ENCODE data around the gene ASB3.
"Not testable (repeated sequence)": the region's sequence is repeated elsewhere in the genome, so short reads cannot be mapped to it uniquely, and the experiment has no call there.

The ASB3 gene, protein sequence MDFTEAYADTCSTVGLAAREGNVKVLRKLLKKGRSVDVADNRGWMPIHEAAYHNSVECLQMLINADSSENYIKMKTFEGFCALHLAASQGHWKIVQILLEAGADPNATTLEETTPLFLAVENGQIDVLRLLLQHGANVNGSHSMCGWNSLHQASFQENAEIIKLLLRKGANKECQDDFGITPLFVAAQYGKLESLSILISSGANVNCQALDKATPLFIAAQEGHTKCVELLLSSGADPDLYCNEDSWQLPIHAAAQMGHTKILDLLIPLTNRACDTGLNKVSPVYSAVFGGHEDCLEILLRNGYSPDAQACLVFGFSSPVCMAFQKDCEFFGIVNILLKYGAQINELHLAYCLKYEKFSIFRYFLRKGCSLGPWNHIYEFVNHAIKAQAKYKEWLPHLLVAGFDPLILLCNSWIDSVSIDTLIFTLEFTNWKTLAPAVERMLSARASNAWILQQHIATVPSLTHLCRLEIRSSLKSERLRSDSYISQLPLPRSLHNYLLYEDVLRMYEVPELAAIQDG

DNA sequence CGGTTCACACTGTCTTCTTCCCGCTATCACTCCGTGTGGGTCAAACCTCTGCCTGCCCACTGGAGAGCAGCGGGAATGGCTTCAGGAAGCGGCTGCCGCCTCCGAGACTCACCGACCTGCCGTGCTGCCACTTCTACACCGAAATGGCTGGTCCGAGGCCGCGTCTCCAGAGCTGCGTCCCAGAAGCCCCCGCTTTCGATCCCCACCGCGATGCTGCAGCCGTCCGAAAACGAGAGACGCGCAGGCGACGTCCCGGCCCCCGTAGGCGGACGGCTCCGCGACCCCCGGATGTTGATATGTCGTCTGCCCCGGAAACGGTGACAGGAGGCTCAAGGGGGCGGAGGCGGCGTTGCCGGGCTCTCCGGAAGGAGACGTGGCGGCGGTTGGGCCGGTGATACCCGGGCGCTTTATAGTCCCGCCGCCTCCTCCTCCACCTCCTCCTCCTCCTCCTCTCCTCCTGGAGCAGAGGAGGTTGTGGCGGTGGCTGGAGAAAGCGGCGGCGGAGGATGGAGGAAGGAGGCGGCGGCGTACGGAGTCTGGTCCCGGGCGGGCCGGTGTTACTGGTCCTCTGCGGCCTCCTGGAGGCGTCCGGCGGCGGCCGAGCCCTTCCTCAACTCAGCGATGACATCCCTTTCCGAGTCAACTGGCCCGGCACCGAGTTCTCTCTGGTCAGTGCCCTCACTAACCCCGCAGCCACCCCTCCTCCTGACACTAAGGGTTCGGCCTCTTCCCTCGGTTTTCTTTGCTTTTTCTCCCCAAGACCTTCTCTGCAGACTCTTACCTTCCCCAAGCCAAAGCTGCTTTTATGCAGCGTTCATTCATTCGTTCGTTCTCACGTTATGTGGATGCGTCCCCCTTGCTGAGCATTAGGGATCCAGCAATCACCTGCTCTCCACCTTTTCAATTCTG lies at the start of gene ASB3, which contains the start of gene ERLEC1:
ASB3 (minus strand) TSS at position 249 of the 909 bp plus-strand sequence. CDS start 21,381 bp downstream, outside the sequence.
ERLEC1 (plus strand) TSS at position 340 of the 909 bp plus-strand sequence; CDS start at position 507, 167 bp downstream.
- TF ChIP-seq, protein P1, sequence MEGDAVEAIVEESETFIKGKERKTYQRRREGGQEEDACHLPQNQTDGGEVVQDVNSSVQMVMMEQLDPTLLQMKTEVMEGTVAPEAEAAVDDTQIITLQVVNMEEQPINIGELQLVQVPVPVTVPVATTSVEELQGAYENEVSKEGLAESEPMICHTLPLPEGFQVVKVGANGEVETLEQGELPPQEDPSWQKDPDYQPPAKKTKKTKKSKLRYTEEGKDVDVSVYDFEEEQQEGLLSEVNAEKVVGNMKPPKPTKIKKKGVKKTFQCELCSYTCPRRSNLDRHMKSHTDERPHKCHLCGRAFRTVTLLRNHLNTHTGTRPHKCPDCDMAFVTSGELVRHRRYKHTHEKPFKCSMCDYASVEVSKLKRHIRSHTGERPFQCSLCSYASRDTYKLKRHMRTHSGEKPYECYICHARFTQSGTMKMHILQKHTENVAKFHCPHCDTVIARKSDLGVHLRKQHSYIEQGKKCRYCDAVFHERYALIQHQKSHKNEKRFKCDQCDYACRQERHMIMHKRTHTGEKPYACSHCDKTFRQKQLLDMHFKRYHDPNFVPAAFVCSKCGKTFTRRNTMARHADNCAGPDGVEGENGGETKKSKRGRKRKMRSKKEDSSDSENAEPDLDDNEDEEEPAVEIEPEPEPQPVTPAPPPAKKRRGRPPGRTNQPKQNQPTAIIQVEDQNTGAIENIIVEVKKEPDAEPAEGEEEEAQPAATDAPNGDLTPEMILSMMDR (IDR thresholded peaks at IDR 0.05; ENCODE audit: insufficient read depth, low read depth, low read length, missing control alignments), result no peak
- DNase-seq (ENCODE audit: low read depth), result peak; percentile 79
- peak within 1 kb of the TSS; percentile 66 for H3K4me3 ChIP-seq (ENCODE audit: low read length)

DNA sequence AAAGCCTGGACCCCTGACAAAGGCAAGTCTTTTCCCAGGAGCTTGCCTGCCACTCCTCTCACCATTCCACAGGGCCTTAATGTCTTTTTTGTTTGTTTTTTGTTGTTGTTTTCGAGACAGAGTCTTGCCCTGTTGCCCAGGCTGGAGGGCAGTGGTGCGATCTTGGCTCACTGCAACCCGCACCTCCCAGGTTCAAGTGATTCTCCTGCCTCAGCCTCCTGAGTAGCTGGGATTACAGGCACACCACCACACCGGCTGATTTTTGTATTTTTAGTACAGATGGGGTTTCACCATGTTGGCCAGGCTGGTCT lies 43.2 kb upstream of the ASB3 start:
- not testable (repeated sequence) for DNase-seq (ENCODE audit: low read depth)

DNA sequence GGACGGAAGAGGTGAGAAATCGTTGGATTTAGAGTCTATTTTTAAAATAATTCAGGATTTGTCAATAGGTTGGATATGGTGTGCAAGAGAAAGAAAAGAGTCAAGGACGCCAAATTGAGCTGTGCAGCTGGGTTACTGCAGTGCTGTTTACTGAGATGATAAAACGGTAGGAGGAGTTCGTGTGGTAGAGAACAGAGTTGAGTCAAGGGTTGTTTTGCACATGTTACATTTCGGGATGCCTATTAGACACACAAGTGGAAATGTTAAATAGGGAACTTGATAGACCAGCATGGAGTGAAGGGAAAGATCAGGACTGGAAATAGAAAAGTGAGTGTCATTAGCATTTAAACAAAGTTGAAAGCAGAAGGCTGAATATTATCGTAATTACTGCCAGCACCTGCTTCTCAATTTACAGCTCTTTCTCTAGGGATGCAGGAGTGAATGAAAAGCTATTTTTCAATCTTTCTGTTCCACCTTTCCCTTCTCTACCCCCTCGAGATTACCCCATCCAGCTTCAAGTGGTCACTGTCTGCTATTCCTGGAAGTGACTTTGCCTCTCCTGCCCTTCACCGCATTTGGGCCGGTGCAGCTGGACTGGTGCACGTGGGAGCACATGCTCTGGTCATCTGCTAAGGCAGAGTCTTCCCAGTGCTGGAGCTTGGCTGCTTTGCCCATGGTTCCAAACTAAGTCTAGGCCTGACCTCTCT lies 42.7 kb upstream of the ASB3 start:
- TF ChIP-seq, protein P1 (IDR thresholded peaks at IDR 0.05; ENCODE audit: insufficient read depth, low read depth, low read length, missing control alignments), result no peak
- no peak for DNase-seq (ENCODE audit: low read depth)
- H3K4me3 ChIP-seq (ENCODE audit: low read length), result no peak overlapping the region

More for the DNA sequence above, 43.2 kb upstream of the ASB3 start:
- not testable (repeated sequence) for H3K4me3 ChIP-seq (ENCODE audit: low read length)

DNA sequence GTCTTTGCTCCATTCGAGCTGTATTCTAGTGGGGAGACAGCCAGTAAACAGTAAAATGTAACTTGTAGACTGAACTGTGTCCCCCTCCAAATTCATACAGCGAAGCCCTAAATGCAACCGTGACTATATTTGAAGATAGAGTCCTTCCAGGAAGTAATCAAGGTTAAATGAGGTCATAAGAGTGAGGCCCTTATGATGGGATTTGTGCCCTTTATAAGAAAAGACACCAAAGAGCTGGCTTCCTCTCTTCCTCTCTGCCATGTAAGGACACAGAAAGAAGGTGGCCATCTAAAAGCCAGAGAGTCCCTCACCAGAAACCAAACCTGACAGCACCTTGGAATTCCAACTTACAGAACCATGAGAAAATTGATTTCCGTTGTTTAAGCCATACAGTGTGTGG lies 41.6 kb upstream of the ASB3 start:
- DNase-seq (ENCODE audit: low read depth), result no peak
- TF ChIP-seq, protein P1 (IDR thresholded peaks at IDR 0.05; ENCODE audit: insufficient read depth, low read depth, low read length, missing control alignments), result no peak
- no peak overlapping the region for H3K4me3 ChIP-seq (ENCODE audit: low read length)

DNA sequence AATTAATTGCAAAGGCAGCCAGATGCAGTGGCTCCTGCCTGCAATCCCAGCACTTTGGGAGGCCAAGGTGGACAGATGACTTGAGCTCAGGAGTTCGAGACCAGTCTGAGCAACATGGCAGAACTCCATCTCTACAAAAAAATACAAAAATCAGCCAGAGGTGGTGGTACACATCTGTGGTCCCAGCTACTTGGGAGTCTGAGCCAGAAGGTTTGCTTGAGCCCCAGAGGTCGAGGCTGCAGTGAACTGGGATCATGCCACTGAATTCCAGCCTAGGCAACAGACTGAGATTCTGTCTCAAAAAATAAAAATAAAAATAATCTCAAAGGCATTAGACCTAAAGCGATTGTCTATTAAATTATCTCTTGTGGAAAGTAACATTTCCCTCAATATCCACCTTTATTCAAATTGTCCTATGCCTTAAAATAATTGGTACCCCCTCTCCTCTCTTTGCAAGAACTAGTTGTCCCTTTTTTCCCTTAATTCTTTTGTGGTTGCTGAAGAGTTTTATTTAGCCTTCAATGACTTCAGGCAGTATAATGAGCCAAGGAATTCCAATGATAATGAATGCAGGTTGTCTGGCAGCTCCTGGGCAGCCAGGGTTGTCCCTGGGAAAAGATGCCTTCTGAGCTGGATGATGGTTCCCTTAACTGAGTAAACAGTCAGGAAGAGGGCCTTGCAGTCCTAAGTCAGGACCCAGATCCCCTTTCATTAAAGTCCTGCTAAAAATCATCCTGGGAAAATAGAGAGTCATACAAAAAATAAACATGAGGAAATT lies 40.8 kb upstream of the ASB3 start:
- no peak overlapping the region for H3K4me3 ChIP-seq (ENCODE audit: low read length)
- DNase-seq (ENCODE audit: low read depth), result no peak
- TF ChIP-seq, protein P1 (IDR thresholded peaks at IDR 0.05; ENCODE audit: insufficient read depth, low read depth, low read length, missing control alignments), result no peak

DNA sequence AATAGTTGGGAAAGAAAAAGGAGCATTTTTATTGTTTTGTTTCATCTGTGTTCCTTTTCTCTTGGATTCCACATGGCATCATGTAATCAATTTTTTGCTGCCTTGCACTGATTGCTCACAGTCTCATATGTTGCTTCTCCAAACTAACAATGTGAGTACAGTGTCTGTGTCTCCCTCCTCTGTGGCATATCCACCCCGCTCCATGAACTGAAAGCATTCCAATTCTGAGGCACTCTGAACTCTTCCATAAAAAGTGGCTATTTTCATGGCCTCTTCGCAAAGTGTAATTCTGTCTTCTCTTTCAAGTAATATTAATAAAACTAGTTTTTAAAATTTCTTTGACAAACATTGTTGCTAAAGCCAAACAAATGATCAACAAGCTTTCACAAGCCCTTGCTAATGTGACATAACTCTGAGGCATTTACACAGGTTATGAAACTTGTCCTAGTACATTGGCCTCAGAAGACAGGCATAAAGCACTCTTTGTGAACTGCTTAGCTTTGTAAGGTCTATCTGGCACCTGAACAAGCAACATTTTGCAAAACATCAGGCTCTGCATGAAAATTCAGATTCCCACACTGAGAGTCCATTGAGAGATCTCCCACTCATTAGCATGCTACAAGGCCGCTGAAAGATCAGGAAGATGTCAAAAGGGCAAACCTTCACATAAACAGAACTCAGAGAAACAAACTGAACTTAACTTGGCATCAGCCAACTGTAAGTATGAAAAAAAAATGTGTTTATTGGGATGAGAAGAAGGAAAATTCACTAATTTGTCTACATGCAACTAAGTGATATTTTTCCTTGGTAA lies 40.0 kb upstream of the ASB3 start:
- TF ChIP-seq, protein P1 (IDR thresholded peaks at IDR 0.05; ENCODE audit: insufficient read depth, low read depth, low read length, missing control alignments), result no peak
- peak; percentile 73 for DNase-seq (ENCODE audit: low read depth)
- no peak overlapping the region for H3K4me3 ChIP-seq (ENCODE audit: low read length)
